ENCODE results near the gene TMF1.

GRCh38 chr3:69020424-69020823 is 31.7 kb downstream of the TMF1 start:
- no peak for TF ChIP-seq CTCF (IDR thresholded peaks at IDR 0.05)
- no peak for TF ChIP-seq POLR2A (IDR thresholded peaks at IDR 0.05)

Measured in Peyer's patch (tissue), 4 donors.